Muscle layer of colon (tissue), 2 donors: ENCODE measurements around the gene TEAD4.

ENCODE experiments used
- H3K27ac ChIP-seq: one replicate; pipeline ENCODE4 v1.7.0; 2013; ENCODE audit warnings: low read depth, mild to moderate bottlenecking, low read length, moderate library complexity
- H3K27me3 ChIP-seq, 2 donors: one replicate each; pipeline ENCODE4 v1.7.0; 2013; ENCODE audit warnings: low read length in 2 of 2, mild to moderate bottlenecking in 2 of 2; ENCODE audit not compliant: insufficient read depth in 2 of 2, control insufficient read depth in 1 of 2
- H3K36me3 ChIP-seq: one replicate; pipeline ENCODE4 v1.7.0; 2013; ENCODE audit warnings: mild to moderate bottlenecking, low read length; ENCODE audit not compliant: insufficient read depth
- H3K4me1 ChIP-seq: one replicate; pipeline ENCODE4 v1.7.0; 2013; ENCODE audit warnings: mild to moderate bottlenecking, low read length; ENCODE audit not compliant: insufficient read depth
- H3K4me3 ChIP-seq, 2 donors: one replicate each; pipeline ENCODE4 v1.7.0; 2013; ENCODE audit warnings: low read length in 2 of 2, low read depth in 1 of 2, mild to moderate bottlenecking in 1 of 2, moderate library complexity in 1 of 2
- H3K9ac ChIP-seq: one replicate; pipeline ENCODE4 v1.7.0; 2013; ENCODE audit warnings: low read length
- H3K9me3 ChIP-seq: one replicate; pipeline ENCODE4 v1.7.0; 2013; ENCODE audit warnings: mild to moderate bottlenecking, low read length
- donor health status: abdominal sarcoma.
- donor health status: Adenocarcinoma of cecum.

The TEAD4 gene

GRCh38 chr12:3035171-3035570 is 76.0 kb downstream of the TEAD4 start:
- no peaks in the 10 kb centered on the region for H3K9me3 ChIP-seq
- H3K4me3 ChIP-seq, result no peak overlapping the region
- H3K36me3 ChIP-seq, result no peaks in the 10 kb centered on the region
- no peaks in the 10 kb centered on the region for H3K27me3 ChIP-seq
- H3K4me1 ChIP-seq, result no peaks in the 10 kb centered on the region
- H3K27ac ChIP-seq, result no peak overlapping the region
- no peak overlapping the region for H3K9ac ChIP-seq

- no peaks in the 10 kb centered on the region for H3K9me3 ChIP-seq
- H3K27ac ChIP-seq, result no peak overlapping the region
- no peaks in the 10 kb centered on the region for H3K4me1 ChIP-seq
- H3K4me3 ChIP-seq, result no peak overlapping the region
- H3K36me3 ChIP-seq, result no peaks in the 10 kb centered on the region
- no peak overlapping the region for H3K9ac ChIP-seq
- no peaks in the 10 kb centered on the region for H3K27me3 ChIP-seq
Measured at GRCh38 chr12:3035815-3036702, 76.9 kb downstream of the TEAD4 start.

GRCh38 chr12:3036901-3037600 is 77.9 kb downstream of the TEAD4 start:
- no peak overlapping the region for H3K27ac ChIP-seq
- no peaks in the 10 kb centered on the region for H3K36me3 ChIP-seq
- H3K4me3 ChIP-seq, result no peak overlapping the region
- H3K4me1 ChIP-seq, result no peaks in the 10 kb centered on the region
- H3K9me3 ChIP-seq, result no peaks in the 10 kb centered on the region
- H3K27me3 ChIP-seq, result no peaks in the 10 kb centered on the region
- H3K9ac ChIP-seq, result no peak overlapping the region

GRCh38 chr12:3038166-3038565 is 79.0 kb downstream of the TEAD4 start:
- Histone ChIP-seq H3K9ac (no peak overlapping the region), H3K36me3 (no peaks in the 10 kb centered on the region), H3K9me3 (no peaks in the 10 kb centered on the region), H3K27me3 (no peaks in the 10 kb centered on the region), H3K4me1 (no peaks in the 10 kb centered on the region), H3K27ac (no peak overlapping the region), H3K4me3 (no peak overlapping the region)

- no peak overlapping the region for H3K27ac ChIP-seq
- no peak overlapping the region for H3K4me3 ChIP-seq
- no peaks in the 10 kb centered on the region for H3K9me3 ChIP-seq
- H3K27me3 ChIP-seq, result no peaks in the 10 kb centered on the region
- H3K9ac ChIP-seq, result no peak overlapping the region
- H3K36me3 ChIP-seq, result no peaks in the 10 kb centered on the region
- H3K4me1 ChIP-seq, result no peaks in the 10 kb centered on the region
Measured at GRCh38 chr12:3038926-3039510, 79.8 kb downstream of the TEAD4 start.

- no peaks in the 10 kb centered on the region for H3K36me3 ChIP-seq
- no peak overlapping the region for H3K4me3 ChIP-seq
- no peaks in the 10 kb centered on the region for H3K4me1 ChIP-seq
- H3K9ac ChIP-seq, result no peak overlapping the region
- no peak overlapping the region for H3K27ac ChIP-seq
- H3K27me3 ChIP-seq, result no peaks in the 10 kb centered on the region
- H3K9me3 ChIP-seq, result no peaks in the 10 kb centered on the region
Measured at GRCh38 chr12:3040026-3040656, 80.9 kb downstream of the TEAD4 start.

GRCh38 chr12:3040663-3041544 is 81.7 kb downstream of the TEAD4 start:
- no peaks in the 10 kb centered on the region for H3K36me3 ChIP-seq
- H3K9ac ChIP-seq, result no peak overlapping the region
- H3K27ac ChIP-seq, result no peak overlapping the region
- H3K27me3 ChIP-seq, result no peaks in the 10 kb centered on the region
- no peaks in the 10 kb centered on the region for H3K9me3 ChIP-seq
- H3K4me1 ChIP-seq, result no peaks in the 10 kb centered on the region
- no peak overlapping the region for H3K4me3 ChIP-seq

- no peak overlapping the region for H3K27ac ChIP-seq
- H3K9ac ChIP-seq, result no peak overlapping the region
- H3K36me3 ChIP-seq, result no peaks in the 10 kb centered on the region
Measured at GRCh38 chr12:3041558-3042164, 82.5 kb downstream of the TEAD4 start.

GRCh38 chr12:3042394-3042793 is 83.2 kb downstream of the TEAD4 start:
- H3K27me3 ChIP-seq, result no peaks in the 10 kb centered on the region
- no peak overlapping the region for H3K4me3 ChIP-seq
- no peak overlapping the region for H3K27ac ChIP-seq
- no peaks in the 10 kb centered on the region for H3K9me3 ChIP-seq
- H3K4me1 ChIP-seq, result no peaks in the 10 kb centered on the region
- H3K36me3 ChIP-seq, result no peaks in the 10 kb centered on the region
- H3K9ac ChIP-seq, result no peak overlapping the region

More at GRCh38 chr12:3041558-3042164, 82.5 kb downstream of the TEAD4 start:
- Histone ChIP-seq H3K27me3 (no peaks in the 10 kb centered on the region), H3K4me3 (no peak overlapping the region), H3K4me1 (no peaks in the 10 kb centered on the region), H3K9me3 (no peaks in the 10 kb centered on the region)

- Histone ChIP-seq H3K9me3 (no peaks in the 10 kb centered on the region), H3K4me1 (no peaks in the 10 kb centered on the region), H3K27me3 (no peaks in the 10 kb centered on the region), H3K9ac (no peak overlapping the region), H3K27ac (no peak overlapping the region), H3K36me3 (no peaks in the 10 kb centered on the region), H3K4me3 (no peak overlapping the region)
Measured at GRCh38 chr12:3042826-3043225, 83.6 kb downstream of the TEAD4 start.
